Right renal cortex interstitium (tissue), 3 donors: ENCODE results near the gene OR13J1. TPM values are rescaled to one million over a fixed set of nuclear protein-coding genes. Genes with fewer than 3 reads are reported as not detected.

Experiments
- DNase-seq, 3 donors: peaks; one replicate each; pipeline ENCODE4 v3.0.0-alpha.2; 2013; ENCODE audit warnings: low read depth in 3 of 3, low spot score in 2 of 3
- polyA plus RNA-seq, 3 donors: library from polyadenylated mRNA; unstranded; fragments of 120-200 nt; gene quantifications; one replicate each; pipeline ENCODE4 v1.2.1, GENCODE V29; 2013; ENCODE audit not compliant: insufficient read length in 3 of 3

OR13J1 gene
- polyA plus RNA-seq, 3 donors = 0.08 TPM; not detected in 2

GRCh38 chr9:35859990-35860339 is 10.2 kb downstream of the OR13J1 start:
- DNase-seq = no peak

DNA sequence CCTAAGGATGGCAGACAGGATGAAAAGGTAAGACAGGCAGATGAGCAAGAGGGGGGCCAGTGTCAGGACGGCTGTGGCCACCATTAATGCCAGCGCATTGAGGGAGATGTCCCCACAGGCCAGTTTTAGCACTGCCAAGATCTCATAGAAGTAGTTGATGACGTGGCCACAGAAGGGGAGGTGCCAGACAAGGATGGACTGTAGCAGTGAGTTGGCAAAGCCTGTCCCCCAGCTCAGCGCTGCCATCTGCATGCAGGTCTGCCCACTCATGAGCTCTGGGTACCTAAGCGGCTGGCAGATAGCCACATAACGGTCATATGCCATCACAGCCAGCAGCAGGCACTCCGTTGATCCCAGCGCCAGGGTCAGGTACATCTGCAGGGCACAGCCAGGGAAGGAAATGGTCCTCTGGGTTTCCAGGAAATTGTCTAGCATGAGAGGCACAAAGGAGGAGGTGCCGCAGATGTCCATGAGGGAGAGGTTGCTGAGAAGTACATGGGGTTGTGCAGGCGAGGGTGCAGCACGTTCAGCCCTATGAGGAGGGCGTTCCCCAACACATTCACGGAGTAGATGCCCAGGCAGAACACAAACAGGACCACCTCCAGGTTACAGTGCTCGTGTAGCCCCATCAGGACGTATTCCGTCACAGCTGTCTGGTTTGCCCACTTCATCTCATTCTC is 10.8 kb downstream of the OR13J1 start:
- DNase-seq = no peak

GRCh38 chr9:35858458-35858857 is 11.7 kb downstream of the OR13J1 start:
- no peak for DNase-seq

- DNase-seq = no peak
Measured at GRCh38 chr9:35856882-35857281, 13.3 kb downstream of the OR13J1 start.

- no peak for DNase-seq
Measured at GRCh38 chr9:35856206-35856605, 14.0 kb downstream of the OR13J1 start.

- DNase-seq = no peak
Measured at GRCh38 chr9:35854091-35854762, 16.0 kb downstream of the OR13J1 start.

GRCh38 chr9:35852876-35853865 is 17.0 kb downstream of the OR13J1 start:
- no peak for DNase-seq

DNA sequence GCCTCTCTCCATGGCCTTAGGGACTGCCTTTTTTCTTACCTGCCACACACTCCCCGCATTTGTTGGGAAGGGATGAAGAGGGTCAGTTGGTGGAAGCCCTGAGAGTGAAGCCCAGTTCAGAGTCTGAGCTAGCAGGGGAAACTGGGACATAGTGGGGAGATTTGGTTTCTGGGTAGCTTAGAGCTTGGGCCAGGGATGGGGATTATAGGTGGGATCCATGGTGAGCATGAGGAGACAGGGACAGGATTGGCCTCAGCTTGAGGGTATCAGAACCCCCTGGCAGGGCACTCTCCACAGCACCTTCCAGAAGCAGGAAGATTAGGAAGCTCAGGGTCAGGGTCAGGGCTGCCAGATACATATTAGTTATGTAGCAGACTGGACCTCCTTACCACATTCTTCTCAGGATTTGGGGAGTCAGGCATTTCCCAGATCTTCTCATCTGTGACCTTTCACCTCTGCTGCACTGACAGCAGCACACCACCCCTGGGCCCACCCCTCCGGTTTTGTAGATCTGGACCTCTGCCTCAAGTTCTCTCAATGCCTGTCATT is 17.9 kb downstream of the OR13J1 start:
- no peak for DNase-seq

DNA sequence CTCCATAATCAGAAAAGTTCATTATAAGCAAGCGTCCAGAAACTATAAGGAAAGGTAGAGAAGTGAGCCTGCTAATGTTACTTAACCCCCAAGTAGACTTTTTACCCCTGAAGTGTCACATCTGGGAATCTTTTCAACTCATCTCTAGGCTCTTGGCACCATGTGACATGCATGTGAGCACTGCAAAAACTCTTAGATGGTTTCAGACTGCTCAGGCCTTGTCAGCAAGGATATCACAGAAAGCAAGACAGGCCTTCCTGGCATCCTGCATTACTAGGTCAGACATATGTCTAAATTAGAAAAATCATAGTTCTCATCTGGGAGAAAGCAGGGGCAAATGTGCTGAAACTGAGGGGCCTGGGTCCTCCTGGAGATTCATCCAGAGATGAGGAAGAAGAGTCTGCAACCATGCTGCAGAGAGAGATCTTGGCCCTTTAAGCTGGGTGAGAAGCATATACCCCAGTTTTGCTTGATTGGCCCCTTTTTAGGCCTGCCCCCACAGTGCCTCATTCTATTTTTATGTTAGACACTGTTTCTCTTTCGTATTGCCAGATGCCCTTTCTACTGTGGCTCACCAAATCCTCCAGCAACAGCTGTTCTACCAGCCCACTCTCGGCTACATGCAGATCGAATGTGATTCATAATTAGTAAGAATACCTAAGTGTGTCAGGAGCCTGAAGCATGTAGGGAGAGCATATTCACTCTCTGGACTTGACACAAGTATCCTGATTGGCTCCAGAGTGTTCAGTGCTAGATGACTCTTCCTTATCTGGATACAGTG is 22.2 kb downstream of the OR13J1 start:
- no peak for DNase-seq

DNA sequence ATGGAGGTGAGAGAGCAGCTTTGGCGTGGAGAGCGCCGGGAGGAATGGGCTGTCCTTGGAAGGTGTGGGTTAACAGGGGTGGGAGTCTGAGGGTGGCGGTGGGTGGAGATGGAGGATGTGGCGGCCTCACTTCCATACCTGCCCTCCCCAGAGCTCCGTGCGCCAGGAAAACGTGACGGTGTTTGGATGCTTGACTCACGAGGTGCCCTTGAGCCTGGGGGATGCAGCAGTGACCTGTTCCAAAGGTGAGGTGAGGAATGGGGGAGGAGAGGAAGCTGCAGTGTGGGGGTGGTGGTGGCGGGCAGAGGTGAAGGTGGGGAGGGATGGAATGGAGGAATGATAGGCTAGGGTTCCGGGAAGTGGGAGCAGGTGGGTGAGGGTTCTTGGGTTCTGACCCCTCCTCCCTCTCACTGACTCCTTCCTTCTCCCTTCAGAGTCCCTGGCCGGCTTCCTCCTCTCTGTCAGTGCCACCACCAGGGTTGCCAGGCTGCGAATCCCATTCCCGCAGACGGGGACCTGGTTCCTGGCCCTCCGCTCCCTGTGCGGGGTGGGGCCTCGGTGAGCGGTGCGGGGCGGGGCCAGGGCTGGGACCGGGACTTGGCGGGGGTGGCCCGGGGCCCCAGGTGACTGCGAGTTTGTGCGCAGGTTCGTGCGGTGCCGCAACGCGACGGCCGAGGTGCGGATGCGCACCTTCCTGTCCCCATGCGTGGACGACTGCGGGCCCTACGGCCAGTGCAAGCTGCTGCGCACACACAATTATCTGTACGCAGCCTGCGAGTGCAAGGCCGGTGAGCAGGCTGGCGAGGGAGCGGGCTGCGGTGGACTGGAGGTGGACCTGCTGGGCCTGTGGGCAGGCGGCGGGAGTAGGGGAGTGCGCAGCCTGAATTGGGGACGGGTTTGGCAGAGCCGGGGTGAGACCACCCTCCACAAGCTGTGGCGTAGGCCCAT is 24.1 kb downstream of the OR13J1 start:
- no peak for DNase-seq

- DNase-seq = peak in 2 of 3 donors; percentile 34 to 36
Measured at GRCh38 chr9:35844628-35845270, 25.5 kb downstream of the OR13J1 start.

DNA sequence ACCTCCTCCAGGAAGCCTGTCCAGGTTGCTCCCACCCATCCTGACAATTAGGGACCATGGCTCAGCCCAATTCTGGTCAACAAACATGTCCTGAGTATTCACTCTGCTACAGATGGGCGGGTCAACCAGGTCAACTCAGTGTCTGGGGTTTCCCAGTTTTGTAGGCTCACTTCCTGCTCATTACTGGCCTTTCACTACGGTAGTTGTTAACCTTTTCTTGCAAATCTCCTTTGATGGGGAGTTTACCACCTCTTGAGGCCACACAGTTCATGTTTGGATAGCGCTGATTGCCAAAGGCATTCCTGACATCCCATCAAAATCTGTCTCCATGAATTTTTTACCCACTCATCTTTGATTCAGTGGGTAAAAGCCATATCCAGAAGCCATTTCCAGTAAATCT is 27.4 kb downstream of the OR13J1 start:
- no peak for DNase-seq

DNA sequence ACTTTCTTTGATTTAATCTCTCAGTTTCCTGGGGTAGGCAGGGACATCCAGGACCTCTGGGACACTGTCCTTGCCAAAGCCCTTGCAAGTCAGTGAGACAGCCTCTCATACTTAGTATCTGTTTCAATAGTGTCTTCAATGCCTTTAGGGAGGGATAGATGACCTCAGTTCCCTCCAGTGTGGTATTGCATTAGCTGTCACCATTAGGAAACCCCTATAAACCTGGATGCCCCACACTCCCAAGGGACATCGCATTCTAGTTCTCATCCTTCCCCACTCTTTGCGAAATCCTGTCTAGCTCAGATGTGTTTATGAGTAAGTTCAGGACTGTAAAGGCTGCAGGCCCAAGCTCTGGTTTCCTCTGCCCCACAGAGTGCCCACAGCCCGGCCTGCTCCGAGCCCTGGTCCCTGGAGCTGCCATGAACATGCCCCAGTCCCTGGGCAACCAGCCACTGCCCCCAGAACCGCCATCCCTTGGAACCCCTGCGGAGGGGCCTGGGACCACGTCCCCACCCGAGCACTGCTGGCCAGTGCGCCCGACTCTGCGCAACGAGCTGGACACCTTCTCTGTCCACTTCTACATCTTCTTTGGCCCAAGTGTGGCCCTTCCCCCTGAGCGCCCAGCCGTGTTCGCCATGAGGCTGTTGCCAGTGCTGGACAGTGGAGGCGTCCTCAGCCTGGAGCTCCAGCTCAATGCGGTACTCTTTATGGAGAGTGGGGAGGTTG is 28.0 kb downstream of the OR13J1 start:
- DNase-seq = no peak

- DNase-seq = no peak
Measured at GRCh38 chr9:35841645-35841900, 28.6 kb downstream of the OR13J1 start.

DNA sequence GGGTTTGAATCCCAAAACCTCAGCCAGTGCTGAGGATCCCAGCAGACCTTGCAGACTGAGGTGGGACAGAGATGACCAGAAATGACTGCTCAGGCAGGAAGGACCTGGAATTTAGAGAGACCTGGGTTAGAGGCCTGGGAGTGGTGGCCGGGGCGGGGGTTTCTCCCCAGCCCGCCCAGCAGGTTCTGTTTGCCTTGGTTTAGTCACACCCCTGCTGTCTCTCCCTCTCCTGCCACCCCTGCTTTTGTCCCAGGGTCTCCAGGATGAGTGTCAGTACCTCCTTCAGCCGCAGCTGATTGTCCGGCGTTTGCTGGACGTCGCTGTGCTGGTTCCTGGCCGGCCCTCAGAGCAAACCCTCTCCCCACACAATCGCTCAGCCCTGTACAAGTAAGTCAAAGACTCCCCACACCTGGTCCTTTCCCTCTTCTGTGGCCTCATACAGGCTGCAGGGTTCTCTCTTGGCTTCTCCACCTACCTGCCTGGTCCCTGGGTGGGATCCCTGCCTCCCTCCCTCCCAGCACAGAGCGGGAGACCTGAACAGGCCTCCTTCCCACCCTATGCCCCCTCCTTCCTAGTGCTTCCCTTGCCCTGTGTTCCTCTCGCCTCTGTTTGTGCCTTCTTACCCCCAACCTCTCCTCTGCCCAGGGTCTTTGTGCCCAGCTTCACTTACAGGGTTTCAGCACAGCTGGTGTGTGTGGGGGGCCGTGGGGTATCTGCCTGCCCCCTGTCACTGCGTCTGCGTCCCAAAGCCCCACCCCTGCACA is 29.1 kb downstream of the OR13J1 start:
- DNase-seq = no peak

DNA sequence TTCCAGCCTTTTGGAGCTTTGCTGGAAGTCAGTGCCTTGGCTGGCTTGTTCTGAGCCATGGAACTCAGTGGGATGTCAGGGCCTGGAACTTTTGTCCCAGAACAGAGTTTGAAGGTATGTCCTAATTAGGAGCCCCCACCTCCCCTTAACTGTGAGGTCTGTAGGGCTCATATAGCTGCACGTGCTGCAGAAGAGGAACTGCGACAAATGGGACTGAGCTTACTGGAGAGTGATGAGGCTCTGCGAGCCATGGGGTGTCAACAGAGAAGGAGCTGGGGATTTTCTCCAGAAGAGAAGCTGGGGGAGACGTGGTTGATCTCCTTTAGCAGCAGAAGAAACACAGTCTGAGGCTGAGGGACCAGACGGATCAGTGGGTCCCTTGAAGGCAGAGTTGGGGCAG is 30.3 kb downstream of the OR13J1 start:
- no peak for DNase-seq

GRCh38 chr9:35836595-35836994 is 33.6 kb downstream of the OR13J1 start:
- DNase-seq = no peak

- no peak for DNase-seq
Measured at GRCh38 chr9:35835766-35836165, 34.4 kb downstream of the OR13J1 start.
